Measurements from ENCODE around the gene SF1. TPM values are rescaled to one million over a fixed set of nuclear protein-coding genes. Genes with fewer than 3 reads are reported as not detected.

SF1 gene
- total RNA-seq, 4 donors from 2014 or later: 199 to 285 (median 234) TPM

DNA sequence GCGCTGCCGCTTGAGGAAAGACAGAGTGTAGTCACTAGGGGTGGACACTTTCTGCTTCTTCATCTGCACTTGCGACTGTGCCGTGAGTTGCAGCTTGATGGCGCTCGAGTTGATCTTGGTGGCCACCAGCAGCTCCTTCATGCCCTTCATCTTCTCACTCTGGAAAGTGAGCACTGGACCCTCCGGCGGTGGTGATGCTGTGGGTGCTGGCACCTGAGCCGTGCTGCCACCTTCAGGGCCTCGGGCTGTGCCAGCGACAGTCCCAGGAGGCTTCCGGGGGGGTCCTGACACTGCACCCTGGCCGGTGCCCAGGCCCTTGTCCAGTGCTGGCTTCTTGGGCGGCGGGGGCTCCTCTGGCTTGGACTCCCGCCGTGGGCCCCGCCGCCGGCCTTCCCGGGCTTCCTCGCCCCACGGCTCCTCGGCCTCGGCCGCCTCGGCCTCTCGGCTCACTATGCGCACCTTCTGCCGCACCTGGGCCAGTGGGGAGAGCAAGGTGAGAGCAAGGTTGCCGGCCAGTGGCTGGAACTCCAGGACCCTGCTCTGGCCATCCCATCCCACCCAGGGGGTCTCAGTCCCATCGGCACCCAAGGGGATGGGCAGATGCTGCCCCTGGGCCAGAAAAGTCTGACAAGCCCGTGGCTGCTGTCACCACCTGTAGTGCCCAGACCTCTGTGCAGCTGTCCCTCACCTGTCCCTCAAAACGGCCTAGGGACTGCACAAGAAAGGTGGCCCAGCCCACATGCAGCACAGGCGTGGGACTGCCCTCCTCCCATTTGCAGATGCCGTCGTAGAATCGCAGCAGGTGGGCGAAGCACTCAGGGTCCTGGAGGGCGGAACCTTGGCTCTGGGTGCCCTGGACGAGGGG, 26.2 kb upstream of the SF1 start:
- WGBS: 92% methylated on average over 29 of the region's 41 CpGs
- TF ChIP-seq, protein P1, sequence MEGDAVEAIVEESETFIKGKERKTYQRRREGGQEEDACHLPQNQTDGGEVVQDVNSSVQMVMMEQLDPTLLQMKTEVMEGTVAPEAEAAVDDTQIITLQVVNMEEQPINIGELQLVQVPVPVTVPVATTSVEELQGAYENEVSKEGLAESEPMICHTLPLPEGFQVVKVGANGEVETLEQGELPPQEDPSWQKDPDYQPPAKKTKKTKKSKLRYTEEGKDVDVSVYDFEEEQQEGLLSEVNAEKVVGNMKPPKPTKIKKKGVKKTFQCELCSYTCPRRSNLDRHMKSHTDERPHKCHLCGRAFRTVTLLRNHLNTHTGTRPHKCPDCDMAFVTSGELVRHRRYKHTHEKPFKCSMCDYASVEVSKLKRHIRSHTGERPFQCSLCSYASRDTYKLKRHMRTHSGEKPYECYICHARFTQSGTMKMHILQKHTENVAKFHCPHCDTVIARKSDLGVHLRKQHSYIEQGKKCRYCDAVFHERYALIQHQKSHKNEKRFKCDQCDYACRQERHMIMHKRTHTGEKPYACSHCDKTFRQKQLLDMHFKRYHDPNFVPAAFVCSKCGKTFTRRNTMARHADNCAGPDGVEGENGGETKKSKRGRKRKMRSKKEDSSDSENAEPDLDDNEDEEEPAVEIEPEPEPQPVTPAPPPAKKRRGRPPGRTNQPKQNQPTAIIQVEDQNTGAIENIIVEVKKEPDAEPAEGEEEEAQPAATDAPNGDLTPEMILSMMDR (IDR thresholded peaks at IDR 0.05): no peak
- TF ChIP-seq POLR2AphosphoS5 (IDR thresholded peaks at IDR 0.05) (no peak), POLR2A (IDR thresholded peaks at IDR 0.05; ENCODE audit: low read depth) (no peak), EP300 (IDR thresholded peaks at IDR 0.05) (no peak)
- Histone ChIP-seq H3K27ac (replicated peaks in 1 of 4) (peak overlapping the region; percentile 85 to 93 (median 88)), H3K36me3 (peaks cover 12 to 52% (median 42%) of the 10 kb centered on the region in 4 donors), H3K27me3 (no peaks in the 10 kb centered on the region), H3K4me3 (peak overlapping the region in 1 of 4 donors; percentile 77), H3K9me3 (no peaks in the 10 kb centered on the region), H3K4me1 (peaks cover 26 to 55% (median 47%) of the 10 kb centered on the region in 4 donors)
- intact Hi-C loops (cut with DNase I): no loop called here
- DNase-seq (ENCODE audit: extremely low spot score): no peak

DNA sequence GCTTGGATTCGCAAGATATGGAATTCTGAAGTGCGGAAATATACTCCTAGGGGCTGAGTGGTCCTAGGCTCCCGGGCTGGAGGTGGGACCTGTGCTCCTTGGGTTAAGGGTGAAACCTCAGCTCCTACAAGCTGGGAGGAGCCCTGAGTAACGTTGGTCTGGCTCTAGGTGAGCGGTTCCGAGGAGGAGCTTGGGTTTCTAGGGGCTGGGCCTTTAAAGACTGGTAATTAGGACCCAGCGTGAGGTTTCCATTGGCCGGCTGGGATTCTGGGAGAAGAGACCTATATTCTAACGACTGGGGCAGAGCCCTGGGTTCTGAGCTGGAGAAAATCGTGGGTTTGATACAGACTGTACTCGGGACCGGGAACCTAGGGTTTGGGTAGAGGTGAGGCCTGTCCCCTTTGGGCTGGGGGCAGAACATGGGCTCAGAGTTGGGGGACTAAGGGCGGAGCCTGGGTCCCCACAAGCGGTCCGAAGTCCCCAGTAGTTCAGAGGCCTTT, 25.6 kb upstream of the SF1 start:
- intact Hi-C loops (cut with DNase I): loop anchor here (2.0 kb wide), 1 partner anchor 59 kb away; the partner anchor contains the start of gene RASGRP2
- H3K36me3 ChIP-seq: peaks cover 12 to 59% (median 48%) of the 10 kb centered on the region in 4 donors
- H3K4me1 ChIP-seq: peaks cover 20 to 48% (median 40%) of the 10 kb centered on the region in 4 donors
- DNase-seq (ENCODE audit: extremely low spot score): no peak
- TF ChIP-seq POLR2AphosphoS5 (IDR thresholded peaks at IDR 0.05) (no peak), POLR2A (IDR thresholded peaks at IDR 0.05; ENCODE audit: low read depth) (no peak), EP300 (IDR thresholded peaks at IDR 0.05) (no peak)
- TF ChIP-seq, protein P1 (IDR thresholded peaks at IDR 0.05): no peak
- 43% methylated on average over 12 of the region's 15 CpGs for WGBS
- peak overlapping the region; percentile 73 to 84 (median 78) for H3K4me3 ChIP-seq
- H3K27me3 ChIP-seq: no peaks in the 10 kb centered on the region
- peak overlapping the region; percentile 85 to 93 (median 88) for H3K27ac ChIP-seq (replicated peaks in 1 of 4)
- H3K9me3 ChIP-seq: no peaks in the 10 kb centered on the region

DNA sequence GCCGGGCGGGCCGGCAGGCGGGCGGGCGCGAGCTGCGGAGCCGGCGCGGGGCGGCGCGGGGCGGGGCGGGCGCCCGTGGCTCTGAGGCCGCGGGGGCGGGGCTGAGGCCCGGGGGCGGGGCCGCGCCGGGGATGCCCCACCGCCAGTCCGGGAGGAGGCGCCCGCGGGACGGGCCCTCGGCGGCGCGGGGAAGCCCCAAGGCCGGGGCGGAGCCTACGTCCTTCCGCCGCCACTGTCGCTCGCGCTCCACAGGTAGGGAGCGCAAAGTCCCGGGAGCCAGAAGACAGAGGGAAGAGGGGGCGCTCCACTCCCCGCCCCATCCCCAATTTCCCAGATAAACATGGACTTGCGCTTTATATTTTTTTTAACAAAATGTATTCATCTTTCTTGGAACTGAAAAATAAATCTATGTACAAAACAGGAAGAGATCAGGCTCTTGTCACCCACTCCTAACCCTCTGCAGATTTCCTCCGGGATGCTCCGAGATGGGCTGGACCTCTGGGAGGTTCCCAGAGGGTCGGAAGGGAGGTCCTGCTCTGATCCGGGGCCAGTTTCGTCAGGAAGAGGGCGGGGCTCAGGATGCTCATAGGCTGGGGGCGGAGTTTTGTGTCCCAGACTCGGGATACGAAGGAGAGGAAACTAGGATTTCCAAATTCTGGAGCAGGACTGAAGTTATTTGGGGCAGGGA, 25.0 kb upstream of the SF1 start, which contains the start of gene MAP4K2:
Gene MAP4K2 (minus strand): TSS at position 57 of the 688 bp plus-strand sequence. CDS start 65 bp downstream, outside the sequence.
- 0% methylated on average over 16 of the region's 58 CpGs for WGBS
- intact Hi-C loops (cut with DNase I): loop anchor here (2.0 kb wide), 1 partner anchor 59 kb away; the partner anchor contains the start of gene RASGRP2
- Histone ChIP-seq H3K4me3 (peak within 1 kb of the TSS; percentile 73 to 84 (median 78)), H3K4me1 (peaks cover 20 to 42% (median 34%) of the 10 kb centered on the region in 4 donors), H3K27ac (replicated peaks in 1 of 4) (peak within 1 kb of the TSS; percentile 85 to 93 (median 88)), H3K9me3 (no peaks in the 10 kb centered on the region), H3K27me3 (no peaks in the 10 kb centered on the region), H3K36me3 (peaks cover 12 to 65% (median 54%) of the 10 kb centered on the region in 4 donors)
- peak; percentile 97 for DNase-seq (ENCODE audit: extremely low spot score)
- TF ChIP-seq POLR2AphosphoS5 (IDR thresholded peaks at IDR 0.05): peak; percentile 53 to 75
- TF ChIP-seq EP300 (IDR thresholded peaks at IDR 0.05): no peak
- no peak for TF ChIP-seq POLR2A (IDR thresholded peaks at IDR 0.05; ENCODE audit: low read depth)
- TF ChIP-seq, protein P1 (IDR thresholded peaks at IDR 0.05): peak in 2 of 3 experiments; percentile 4 to 26

DNA sequence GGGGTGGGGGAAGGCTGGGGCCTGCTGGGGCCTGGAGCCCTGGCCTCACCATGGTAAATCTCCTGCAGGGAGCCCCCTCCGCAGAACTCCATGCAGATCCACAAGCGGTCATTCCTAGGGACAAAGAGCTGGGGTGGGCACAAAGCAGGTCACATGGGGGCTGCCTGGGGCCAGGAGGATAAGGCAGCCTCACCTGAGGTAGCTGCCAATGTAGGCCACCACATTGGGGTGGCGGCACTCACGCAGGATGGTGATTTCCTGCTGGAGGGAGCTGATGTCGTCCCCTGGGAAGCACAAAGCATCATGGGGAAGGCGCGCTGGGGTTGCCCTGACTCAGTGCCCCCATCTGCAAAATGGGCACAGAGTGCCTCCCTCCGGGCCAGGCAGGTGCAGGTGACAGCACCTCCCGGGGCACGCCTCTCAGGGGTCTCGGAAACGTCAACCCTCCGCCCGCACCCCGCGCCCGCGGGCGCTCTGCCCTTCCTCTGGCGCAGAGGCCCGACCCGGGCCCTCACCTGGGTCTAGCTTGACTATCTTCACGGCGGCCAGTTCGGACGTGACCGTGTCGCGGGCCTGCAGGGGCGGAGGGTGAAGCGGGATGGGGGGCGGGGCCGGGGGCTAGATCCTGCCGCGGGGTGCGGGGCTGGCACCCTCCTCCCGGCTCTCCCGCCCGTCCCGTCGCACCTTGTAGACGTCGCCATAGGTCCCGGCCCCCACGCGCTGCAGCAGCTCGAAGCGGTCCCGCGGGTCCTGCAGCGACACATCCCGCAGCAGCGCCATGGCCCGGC, 24.2 kb upstream of the SF1 start:
- intact Hi-C loops (cut with DNase I): loop anchor here (2.0 kb wide), 1 partner anchor 58 kb away; the partner anchor contains the start of gene RASGRP2
- H3K27me3 ChIP-seq: no peaks in the 10 kb centered on the region
- 55% methylated on average over 4 of the region's 54 CpGs for WGBS
- H3K9me3 ChIP-seq: no peaks in the 10 kb centered on the region
- no peak for DNase-seq (ENCODE audit: extremely low spot score)
- H3K4me1 ChIP-seq: peaks cover 20 to 38% (median 32%) of the 10 kb centered on the region in 4 donors
- peak overlapping the region; percentile 85 to 93 (median 88) for H3K27ac ChIP-seq (replicated peaks in 1 of 4)
- peak overlapping the region; percentile 73 to 84 (median 78) for H3K4me3 ChIP-seq
- peaks cover 12 to 67% (median 55%) of the 10 kb centered on the region in 4 donors for H3K36me3 ChIP-seq
- TF ChIP-seq, protein P1 (IDR thresholded peaks at IDR 0.05): no peak
- TF ChIP-seq POLR2AphosphoS5 (IDR thresholded peaks at IDR 0.05) (no peak), POLR2A (IDR thresholded peaks at IDR 0.05; ENCODE audit: low read depth) (no peak), EP300 (IDR thresholded peaks at IDR 0.05) (no peak)

Data from esophagus muscularis mucosa (tissue), 4 donors.